Liver (tissue), 9 donors: Measurements from ENCODE around the gene ARHGAP21. TPM values are rescaled to one million over a fixed set of nuclear protein-coding genes. Genes with fewer than 3 reads are reported as not detected.

Source experiments
- DNase-seq: peaks from one replicate; pipeline ENCODE4 v3.0.0-alpha.2; 2017; ENCODE audit warnings: low spot score
- H3K27ac ChIP-seq, 2 donors: one replicate each; pipeline ENCODE4 v1.7.0; 2013; ENCODE audit warnings: inconsistent platforms in 2 of 2, low read length in 2 of 2, control low read depth in 1 of 2, low read depth in 1 of 2, mild to moderate bottlenecking in 1 of 2
- H3K27me3 ChIP-seq, 4 donors: one replicate each; pipeline versions ENCODE4 v1.6.1 to v1.7.0; 2013; ENCODE audit warnings: low read length in 3 of 4, inconsistent platforms in 1 of 4, mild to moderate bottlenecking in 1 of 4, moderate library complexity in 1 of 4; ENCODE audit not compliant: control insufficient read depth in 4 of 4, insufficient read depth in 4 of 4
- H3K36me3 ChIP-seq, 4 donors: one replicate each; pipeline versions ENCODE4 v1.6.1 to v1.7.0; 2013; ENCODE audit warnings: low read length in 3 of 4, mild to moderate bottlenecking in 3 of 4, low read depth in 1 of 4, moderate library complexity in 1 of 4; ENCODE audit not compliant: control insufficient read depth in 4 of 4, insufficient read depth in 3 of 4
- H3K4me1 ChIP-seq, 4 donors: one replicate each; pipeline versions ENCODE4 v1.6.1 to v1.7.0; 2013; ENCODE audit warnings: low read length in 3 of 4, mild to moderate bottlenecking in 3 of 4, moderate library complexity in 1 of 4; ENCODE audit not compliant: control insufficient read depth in 4 of 4, insufficient read depth in 4 of 4
- H3K4me3 ChIP-seq, 3 donors: one replicate each; pipeline versions ENCODE4 v1.6.1 to v1.7.0; 2013; ENCODE audit warnings: low read length in 3 of 3, control low read depth in 1 of 3, low read depth in 1 of 3, mild to moderate bottlenecking in 1 of 3
- H3K9ac ChIP-seq, 2 donors: one replicate each; pipeline ENCODE4 v1.7.0; 2013; ENCODE audit warnings: low read length in 2 of 2, mild to moderate bottlenecking in 2 of 2, moderate library complexity in 2 of 2, control low read depth in 1 of 2, low read depth in 1 of 2
- H3K9me3 ChIP-seq, 4 donors: one replicate each; pipeline versions ENCODE4 v1.6.1 to v1.7.0; 2013; ENCODE audit warnings: low read length in 3 of 4; ENCODE audit not compliant: control insufficient read depth in 4 of 4
- CTCF ChIP-seq: fragments of 150-350 bp; IDR thresholded peaks from 2 replicates; pipeline ENCODE4 v1.5.1; 2017; ENCODE audit warnings: improper control_type of control experiment, low read depth, low read length; ENCODE audit not compliant: missing input control
- EGR1 ChIP-seq, 2 donors: IDR thresholded peaks; 2 replicates each; pipeline ENCODE4 v1.6.1; 2016 to 2018; ENCODE audit warnings: antibody characterized with exemption in 2 of 2, low read depth in 2 of 2
- FOXA1 ChIP-seq: IDR thresholded peaks from 2 replicates; pipeline ENCODE4 v1.6.1; 2016; ENCODE audit warnings: antibody characterized with exemption
- FOXA2 ChIP-seq: IDR thresholded peaks from 2 replicates; pipeline ENCODE4 v1.6.1; 2016; ENCODE audit warnings: antibody characterized with exemption
- HNF4G ChIP-seq: IDR thresholded peaks from 2 replicates; pipeline ENCODE4 v1.6.1; 2016; ENCODE audit warnings: antibody characterized with exemption
- JUND ChIP-seq, 2 donors: IDR thresholded peaks; 2 replicates each; pipeline ENCODE4 v1.6.1; 2016; ENCODE audit warnings: antibody characterized with exemption in 2 of 2
- MAX ChIP-seq: IDR thresholded peaks from 2 replicates; pipeline ENCODE4 v1.6.1; 2016; ENCODE audit warnings: antibody characterized with exemption
- NR2F2 ChIP-seq: IDR thresholded peaks from 2 replicates; pipeline ENCODE4 v1.6.1; 2016; ENCODE audit warnings: antibody characterized with exemption
- RAD21 ChIP-seq, 2 donors: IDR thresholded peaks; 2 replicates each; pipeline ENCODE4 v1.6.1; 2016; ENCODE audit warnings: antibody characterized with exemption in 2 of 2, mild to moderate bottlenecking in 2 of 2
- REST ChIP-seq: IDR thresholded peaks from 2 replicates; pipeline ENCODE4 v1.6.1; 2016; ENCODE audit warnings: antibody characterized with exemption, mild to moderate bottlenecking
- RXRA ChIP-seq, 2 donors: IDR thresholded peaks; 2 replicates each; pipeline ENCODE4 v1.6.1; 2017 to 2018; ENCODE audit warnings: antibody characterized with exemption in 2 of 2, mild to moderate bottlenecking in 1 of 2
- TAF1 ChIP-seq: conservative IDR thresholded peaks from 2 replicates; pipeline ENCODE4 v1.6.1; 2016; ENCODE audit warnings: antibody characterized with exemption, mild to moderate bottlenecking
- whole genome bisulfite sequencing: extraction: QIAGEN DNeasy Blood & Tissue Kit; methylation state at CpG from one replicate; pipeline ENCODE4 v1.1.7; 2013; 5-methylcytosine and 5-hydroxymethylcytosine counted together
- polyA plus RNA-seq, 2 donors: library from polyadenylated mRNA; stranded (reverse) in 1 of 2; unstranded in 1 of 2; fragments of 200-250 nt in 1 of 2; fragments of >200 nt in 1 of 2; fragmentation: Nextera tagmentation in 1 of 2; extraction: Ambion mirVana in 1 of 2; gene quantifications; one replicate each; pipeline versions ENCODE4 v1.2.1 to v1.2.3, GENCODE V29; 2013 to 2015
- total RNA-seq, 2 donors: library from RNA; depleted of rRNA; stranded (reverse); fragments of >200 nt; gene quantifications; one replicate each; pipeline ENCODE4 v1.2.3, GENCODE V29; 2014
- TF ChIP-seq, protein P1 (sequence below): IDR thresholded peaks from 2 replicates; pipeline ENCODE4 v1.6.1; 2016; ENCODE audit warnings: antibody characterized with exemption
- TF ChIP-seq, protein P2 (sequence below): IDR thresholded peaks from 2 replicates; pipeline ENCODE4 v1.6.1; 2016; ENCODE audit warnings: antibody characterized with exemption
- donor health status: healthy.
- donor health status: healthy.
- donor health status: healthy.
- donor health status: healthy.
- donor health status: healthy.

ARHGAP21 gene
- total and polyA plus RNA-seq, 4 donors: 7.8 to 30.6 (median 15.7) TPM

DNA sequence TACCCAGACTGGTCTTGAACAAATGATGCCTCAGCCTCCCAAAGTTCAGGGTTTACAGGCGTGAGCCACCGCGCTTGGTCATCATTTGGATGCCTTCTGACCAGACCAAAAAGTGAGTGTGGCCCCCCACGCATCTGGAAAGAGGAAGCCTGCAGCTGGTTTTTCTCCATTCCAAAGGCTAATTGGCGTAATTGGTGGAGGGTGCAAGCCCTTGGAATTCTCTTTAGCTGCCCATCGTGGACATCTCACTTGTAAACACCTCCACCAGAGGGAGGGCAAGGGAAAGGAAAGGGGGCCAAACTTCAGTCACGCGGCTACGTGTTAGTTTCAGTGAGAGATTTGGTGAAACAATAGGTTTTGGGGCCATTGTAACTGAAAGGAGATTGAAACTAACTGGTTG is 4.1 kb upstream of the ARHGAP21 start:
- WGBS: 85% methylated on average over 9 of the region's 9 CpGs
- Histone ChIP-seq H3K36me3 (no peaks in the 10 kb centered on the region), H3K4me3 (no peak overlapping the region), H3K27me3 (no peaks in the 10 kb centered on the region), H3K4me1 (peaks cover 0 to 4% (median 3%) of the 10 kb centered on the region in 4 donors), H3K9me3 (no peaks in the 10 kb centered on the region), H3K9ac (no peak overlapping the region), H3K27ac (no peak overlapping the region)
- TF ChIP-seq, protein P1, sequence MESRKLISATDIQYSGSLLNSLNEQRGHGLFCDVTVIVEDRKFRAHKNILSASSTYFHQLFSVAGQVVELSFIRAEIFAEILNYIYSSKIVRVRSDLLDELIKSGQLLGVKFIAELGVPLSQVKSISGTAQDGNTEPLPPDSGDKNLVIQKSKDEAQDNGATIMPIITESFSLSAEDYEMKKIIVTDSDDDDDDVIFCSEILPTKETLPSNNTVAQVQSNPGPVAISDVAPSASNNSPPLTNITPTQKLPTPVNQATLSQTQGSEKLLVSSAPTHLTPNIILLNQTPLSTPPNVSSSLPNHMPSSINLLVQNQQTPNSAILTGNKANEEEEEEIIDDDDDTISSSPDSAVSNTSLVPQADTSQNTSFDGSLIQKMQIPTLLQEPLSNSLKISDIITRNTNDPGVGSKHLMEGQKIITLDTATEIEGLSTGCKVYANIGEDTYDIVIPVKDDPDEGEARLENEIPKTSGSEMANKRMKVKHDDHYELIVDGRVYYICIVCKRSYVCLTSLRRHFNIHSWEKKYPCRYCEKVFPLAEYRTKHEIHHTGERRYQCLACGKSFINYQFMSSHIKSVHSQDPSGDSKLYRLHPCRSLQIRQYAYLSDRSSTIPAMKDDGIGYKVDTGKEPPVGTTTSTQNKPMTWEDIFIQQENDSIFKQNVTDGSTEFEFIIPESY: no peak
- no peak for TF ChIP-seq TAF1
- TF ChIP-seq JUND (IDR thresholded peaks at IDR 0.05): no peak
- TF ChIP-seq CTCF: no peak
- no peak for TF ChIP-seq FOXA2
- TF ChIP-seq, protein P2, sequence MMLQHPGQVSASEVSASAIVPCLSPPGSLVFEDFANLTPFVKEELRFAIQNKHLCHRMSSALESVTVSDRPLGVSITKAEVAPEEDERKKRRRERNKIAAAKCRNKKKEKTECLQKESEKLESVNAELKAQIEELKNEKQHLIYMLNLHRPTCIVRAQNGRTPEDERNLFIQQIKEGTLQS: no peak
- no peak for TF ChIP-seq RXRA (IDR thresholded peaks at IDR 0.05)
- no peak for TF ChIP-seq HNF4G
- TF ChIP-seq RAD21 (IDR thresholded peaks at IDR 0.05): no peak
- no peak for TF ChIP-seq FOXA1
- TF ChIP-seq REST: no peak
- no peak for TF ChIP-seq NR2F2
- DNase-seq: no peak

DNA sequence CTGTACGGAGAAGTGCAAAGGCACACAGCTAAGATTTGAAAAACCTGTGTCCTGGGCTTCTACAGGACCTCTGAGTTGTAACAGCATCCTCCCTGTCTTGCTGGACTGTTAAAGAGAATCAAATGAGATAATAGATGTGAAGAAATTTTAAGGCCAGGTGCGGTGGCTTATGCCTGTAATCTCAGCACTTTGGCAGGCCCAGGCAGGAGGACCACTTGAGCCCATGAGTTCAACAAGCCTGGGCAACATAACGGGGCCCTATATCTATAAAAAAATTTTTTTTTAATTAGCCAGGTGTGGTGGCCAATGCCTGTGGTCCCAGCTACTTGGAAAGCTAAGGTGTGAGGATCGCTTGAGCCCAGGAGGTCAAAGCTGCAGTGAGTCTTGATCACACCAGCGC is 2.9 kb upstream of the ARHGAP21 start:
- DNase-seq: no peak
- TF ChIP-seq MAX (no peak), RXRA (IDR thresholded peaks at IDR 0.05) (no peak), REST (no peak), HNF4G (no peak), NR2F2 (no peak), EGR1 (IDR thresholded peaks at IDR 0.05; ENCODE audit: low read depth in 2 of 2) (no peak), CTCF (no peak), FOXA2 (no peak)
- TF ChIP-seq, protein P1: no peak
- no peak overlapping the region for H3K27ac ChIP-seq
- H3K36me3 ChIP-seq: no peaks in the 10 kb centered on the region
- no peaks in the 10 kb centered on the region for H3K9me3 ChIP-seq
- peaks cover 0 to 11% (median 6%) of the 10 kb centered on the region in 4 donors for H3K4me1 ChIP-seq
- no peak overlapping the region for H3K9ac ChIP-seq
- WGBS: 97% methylated on average over 5 of the region's 5 CpGs
- no peaks in the 10 kb centered on the region for H3K27me3 ChIP-seq
- H3K4me3 ChIP-seq: no peak overlapping the region
